ENCODE measurements around the gene SEMA6A. TPM values are rescaled to one million over a fixed set of nuclear protein-coding genes. Genes with fewer than 3 reads are reported as not detected.

SEMA6A gene
- total and polyA plus RNA-seq, 12 donors, result 2.9 to 11.3 (median 7.8) TPM

DNA sequence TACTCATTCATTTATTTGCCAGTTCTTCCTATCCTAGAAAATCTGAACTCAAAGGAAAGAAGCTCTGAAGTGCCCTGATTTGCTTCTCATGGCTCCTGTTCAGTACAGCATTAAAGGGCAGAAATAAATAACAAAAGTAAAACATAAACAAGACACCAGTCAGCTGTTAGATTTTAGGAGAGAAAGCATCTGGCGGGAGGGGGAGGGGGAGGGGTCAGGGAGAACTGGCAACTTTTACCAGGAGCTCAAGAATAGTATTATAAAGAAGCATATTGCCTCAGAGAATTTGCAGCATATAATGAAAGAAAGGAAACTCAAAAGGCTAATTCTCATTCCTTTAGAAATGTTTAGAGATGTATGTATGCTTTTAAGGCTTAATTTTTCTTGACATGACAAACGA is 68.1 kb downstream of the SEMA6A start:
- no peaks in the 10 kb centered on the region for H3K9me3 ChIP-seq
- no peaks in the 10 kb centered on the region for H3K27me3 ChIP-seq
- intact Hi-C loops (cut with DNase I), result no loop called here
- ATAC-seq, result no peak
- 71% methylated on average over 2 of the region's 2 CpGs for WGBS, 2 donors
- H3K4me3 ChIP-seq, result no peak overlapping the region
- DNase-seq, result no peak
- peaks cover 0 to 35% (median 13%) of the 10 kb centered on the region in 9 donors for H3K4me1 ChIP-seq
- TF ChIP-seq, protein P1, sequence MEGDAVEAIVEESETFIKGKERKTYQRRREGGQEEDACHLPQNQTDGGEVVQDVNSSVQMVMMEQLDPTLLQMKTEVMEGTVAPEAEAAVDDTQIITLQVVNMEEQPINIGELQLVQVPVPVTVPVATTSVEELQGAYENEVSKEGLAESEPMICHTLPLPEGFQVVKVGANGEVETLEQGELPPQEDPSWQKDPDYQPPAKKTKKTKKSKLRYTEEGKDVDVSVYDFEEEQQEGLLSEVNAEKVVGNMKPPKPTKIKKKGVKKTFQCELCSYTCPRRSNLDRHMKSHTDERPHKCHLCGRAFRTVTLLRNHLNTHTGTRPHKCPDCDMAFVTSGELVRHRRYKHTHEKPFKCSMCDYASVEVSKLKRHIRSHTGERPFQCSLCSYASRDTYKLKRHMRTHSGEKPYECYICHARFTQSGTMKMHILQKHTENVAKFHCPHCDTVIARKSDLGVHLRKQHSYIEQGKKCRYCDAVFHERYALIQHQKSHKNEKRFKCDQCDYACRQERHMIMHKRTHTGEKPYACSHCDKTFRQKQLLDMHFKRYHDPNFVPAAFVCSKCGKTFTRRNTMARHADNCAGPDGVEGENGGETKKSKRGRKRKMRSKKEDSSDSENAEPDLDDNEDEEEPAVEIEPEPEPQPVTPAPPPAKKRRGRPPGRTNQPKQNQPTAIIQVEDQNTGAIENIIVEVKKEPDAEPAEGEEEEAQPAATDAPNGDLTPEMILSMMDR (IDR thresholded peaks at IDR 0.05), result no peak
- H3K36me3 ChIP-seq, result peaks cover 0 to 19% (median 0%) of the 10 kb centered on the region in 9 donors
- H3K27ac ChIP-seq, result no peak overlapping the region

DNA sequence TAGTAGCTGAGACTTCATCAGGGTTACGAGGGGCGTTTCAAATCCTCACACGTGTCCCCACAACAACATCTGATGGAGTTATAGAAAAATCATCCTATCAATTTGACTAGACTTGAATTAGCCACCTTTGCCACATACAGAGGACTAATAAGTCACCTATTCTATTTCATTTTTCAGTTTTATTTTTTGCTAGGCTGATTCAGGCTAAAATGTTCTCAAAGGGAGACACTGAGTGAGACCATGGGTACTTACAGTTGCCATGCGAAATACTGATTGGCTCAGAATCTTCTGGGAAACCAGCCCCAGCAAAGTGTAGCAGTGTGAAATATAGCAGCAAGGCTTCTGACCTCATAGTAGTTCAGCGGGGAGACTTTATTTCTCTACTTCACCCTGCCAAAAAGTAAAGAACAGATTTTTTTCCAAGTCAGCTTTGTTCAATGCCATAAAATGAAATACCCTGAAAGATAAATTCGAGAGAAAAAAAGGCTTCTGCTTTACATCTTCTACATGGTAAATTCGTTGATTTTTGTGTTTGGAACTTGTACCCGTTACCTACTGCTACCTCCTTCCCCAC is 69.9 kb downstream of the SEMA6A start:
- Histone ChIP-seq H3K36me3 (peaks cover 0 to 33% (median 0%) of the 10 kb centered on the region in 9 donors), H3K4me3 (no peak overlapping the region), H3K27ac (no peak overlapping the region), H3K9me3 (no peaks in the 10 kb centered on the region), H3K4me1 (peaks cover 0 to 23% (median 13%) of the 10 kb centered on the region in 9 donors), H3K27me3 (no peaks in the 10 kb centered on the region)
- 92 to 95% methylated on average over 8 of the region's 8 CpGs for WGBS, 2 donors
- intact Hi-C loops (cut with DNase I), result no loop called here
- no peak for DNase-seq
- TF ChIP-seq, protein P1 (IDR thresholded peaks at IDR 0.05), result no peak
- no peak for ATAC-seq

GRCh38 chr5:116502616-116503015 is 72.0 kb downstream of the SEMA6A start:
- peak in 1 of 8 donors; percentile 41 for ATAC-seq

DNA sequence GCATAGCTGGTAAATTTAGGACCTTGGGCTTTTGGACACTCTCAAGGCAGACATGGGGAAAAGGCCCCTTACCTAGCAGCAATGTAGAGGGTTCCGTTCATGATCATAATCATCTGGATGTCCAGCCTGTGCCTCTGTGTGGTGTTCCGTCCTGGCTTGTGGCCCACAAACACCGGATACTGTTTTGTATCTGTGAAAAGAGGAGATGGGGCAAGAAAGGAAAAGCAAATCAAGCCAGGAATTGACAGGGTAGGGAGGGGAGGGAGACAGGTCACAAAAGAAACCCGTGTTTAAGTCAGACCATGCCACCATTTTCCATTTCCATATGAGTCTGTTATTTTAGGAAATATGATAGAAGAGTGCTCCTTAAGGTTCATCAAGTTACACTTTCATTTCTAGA is 72.5 kb downstream of the SEMA6A start:
- H3K4me1 ChIP-seq, result peaks cover 0 to 21% (median 13%) of the 10 kb centered on the region in 9 donors
- no peak overlapping the region for H3K4me3 ChIP-seq
- DNase-seq (no peak), ATAC-seq (peak in 1 of 8 donors; percentile 28)
- peaks cover 0 to 35% (median 0%) of the 10 kb centered on the region in 9 donors for H3K36me3 ChIP-seq
- no peak overlapping the region for H3K27ac ChIP-seq
- intact Hi-C loops (cut with DNase I), result no loop called here
- TF ChIP-seq, protein P1 (IDR thresholded peaks at IDR 0.05), result no peak
- no peaks in the 10 kb centered on the region for H3K27me3 ChIP-seq
- WGBS, 2 donors, result 38 to 61% methylated on average over 4 of the region's 4 CpGs
- H3K9me3 ChIP-seq, result no peaks in the 10 kb centered on the region

More at GRCh38 chr5:116502616-116503015, 72.0 kb downstream of the SEMA6A start:
- Histone ChIP-seq H3K4me3 (no peak overlapping the region), H3K27ac (no peak overlapping the region), H3K27me3 (no peaks in the 10 kb centered on the region), H3K9me3 (no peaks in the 10 kb centered on the region), H3K36me3 (peaks cover 0 to 35% (median 0%) of the 10 kb centered on the region in 9 donors), H3K4me1 (peaks cover 0 to 23% (median 13%) of the 10 kb centered on the region in 9 donors)
- intact Hi-C loops (cut with DNase I), result no loop called here
- TF ChIP-seq, protein P1 (IDR thresholded peaks at IDR 0.05), result no peak
- 18 to 23% methylated on average over 3 of the region's 3 CpGs for WGBS, 2 donors
- no peak for DNase-seq
